HG02943 (cell line): ENCODE measurements around the gene ZNF716.
"Not testable (repeated sequence)": the region's sequence is repeated elsewhere in the genome, so short reads cannot be mapped to it uniquely, and the experiment has no call there.

Source experiments
- ATAC-seq: cut with Tn5 transposase; IDR thresholded peaks from one replicate; pipeline ENCODE4 v1.9.1; 2021; ENCODE audit warnings: mild to moderate bottlenecking, low read depth, moderate library complexity; ENCODE audit not compliant: unreplicated experiment

Gene ZNF716

DNA sequence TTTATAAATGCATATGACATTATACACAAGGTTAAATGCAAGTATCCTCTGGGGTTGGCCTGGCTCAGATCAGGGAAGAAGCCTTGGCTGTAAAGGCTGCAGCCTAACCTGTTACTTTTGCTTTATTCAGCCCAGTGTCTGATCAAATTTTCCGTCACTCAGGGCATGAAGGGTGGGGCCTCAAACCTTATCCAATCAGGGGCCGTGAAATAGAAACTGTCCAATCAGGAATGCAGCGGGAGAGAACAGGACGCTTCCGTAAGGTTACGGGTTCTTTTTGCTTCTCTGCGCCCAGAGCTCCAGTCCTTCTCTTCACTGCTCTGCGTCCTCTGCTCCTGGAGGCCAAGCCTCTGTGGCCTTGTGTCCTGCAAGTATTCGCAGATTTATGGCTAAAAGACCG, at the start of gene ZNF716:
TSS of gene ZNF716 (plus strand) at position 274 of the 400 bp plus-strand sequence. CDS start at position 386, 112 bp downstream.
- no peak for ATAC-seq

DNA sequence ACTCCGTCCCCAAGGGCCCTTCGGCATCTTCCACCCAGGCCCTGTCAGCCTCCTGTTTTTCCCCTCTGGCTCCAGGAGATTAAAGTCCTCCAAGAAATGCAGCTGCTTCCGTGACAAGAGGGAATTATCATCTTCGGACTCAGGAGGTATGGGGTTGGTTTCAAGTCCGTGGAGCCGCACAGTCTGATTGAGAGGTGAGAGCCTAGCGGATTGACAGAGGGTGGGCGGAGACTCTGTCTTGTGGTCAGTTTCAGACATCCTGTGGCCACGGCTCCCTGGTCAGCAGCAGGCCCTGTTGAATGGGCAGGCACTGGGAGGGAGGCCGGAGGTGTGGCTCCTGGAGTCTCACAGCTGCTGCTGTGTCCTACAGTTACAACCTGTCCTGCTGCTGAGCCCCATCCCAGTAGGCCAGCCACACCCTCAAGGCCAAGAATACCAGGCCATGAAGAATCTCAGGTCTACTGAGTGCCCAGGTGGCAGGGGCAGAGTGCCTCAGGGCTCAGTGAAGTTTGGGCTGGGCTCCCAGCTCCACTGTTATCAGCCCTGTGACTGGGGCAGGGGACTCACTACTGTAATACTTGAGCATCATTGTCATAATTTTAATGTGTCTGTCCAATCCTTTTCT, 49.3 kb upstream of the ZNF716 start:
- no peak for ATAC-seq

GRCh38 chr7:57403051-57403450, 46.9 kb upstream of the ZNF716 start:
- not testable (repeated sequence) for ATAC-seq

GRCh38 chr7:57403601-57404342, 46.2 kb upstream of the ZNF716 start:
- no peak for ATAC-seq

DNA sequence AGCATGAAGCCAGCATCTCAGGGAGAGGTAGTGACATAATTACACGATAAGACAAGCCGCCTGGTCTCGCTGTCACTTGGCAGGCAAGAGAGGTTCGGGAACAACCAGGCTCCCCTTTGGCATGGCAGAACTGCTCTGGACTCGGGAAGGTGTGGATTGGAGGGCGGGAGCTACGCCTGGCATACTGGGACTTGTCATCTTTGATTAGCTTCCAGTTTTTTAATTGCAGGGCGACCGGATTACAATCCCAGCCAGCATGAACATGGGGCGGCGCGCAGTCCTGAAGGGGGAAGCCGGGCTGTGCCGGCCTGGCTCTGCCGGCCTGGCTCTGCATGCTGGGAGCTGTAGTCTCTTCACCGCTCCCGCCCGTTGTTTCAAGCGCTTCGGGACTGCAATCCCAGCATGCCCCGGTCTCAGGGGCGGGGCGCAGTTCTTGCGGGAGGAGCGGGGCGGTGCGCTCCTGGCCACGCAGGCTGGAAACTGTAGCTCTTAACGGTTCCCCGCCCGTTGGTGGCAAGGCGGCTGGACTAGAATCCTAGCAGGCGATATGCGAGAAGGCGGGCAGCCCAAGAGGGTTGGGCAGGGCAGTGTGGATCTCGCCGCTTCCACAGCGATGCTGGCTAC, 45.5 kb upstream of the ZNF716 start:
- ATAC-seq: no peak

DNA sequence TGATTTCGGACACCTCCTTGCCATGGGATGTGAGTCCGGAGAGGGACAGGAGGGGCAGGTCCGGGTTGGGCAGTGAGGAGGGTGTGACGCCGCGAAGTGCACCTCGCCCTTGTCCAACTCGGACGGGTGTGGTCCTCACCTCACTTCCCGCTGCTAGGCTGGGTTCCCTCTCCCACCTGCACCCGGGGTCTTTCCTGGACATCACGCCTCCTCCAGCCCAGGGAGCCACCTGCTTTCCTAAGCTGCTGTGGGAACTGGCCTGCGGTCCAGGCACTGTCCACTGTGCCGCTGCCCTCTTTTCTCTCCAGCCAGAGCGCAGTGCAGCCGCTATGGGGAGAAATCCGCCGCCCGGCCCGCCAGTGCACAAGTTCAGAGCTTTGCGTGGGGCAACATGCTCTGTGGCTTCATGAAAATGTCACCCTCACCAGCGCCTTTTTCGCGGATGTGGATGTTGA, 45.0 kb upstream of the ZNF716 start:
- no peak for ATAC-seq

DNA sequence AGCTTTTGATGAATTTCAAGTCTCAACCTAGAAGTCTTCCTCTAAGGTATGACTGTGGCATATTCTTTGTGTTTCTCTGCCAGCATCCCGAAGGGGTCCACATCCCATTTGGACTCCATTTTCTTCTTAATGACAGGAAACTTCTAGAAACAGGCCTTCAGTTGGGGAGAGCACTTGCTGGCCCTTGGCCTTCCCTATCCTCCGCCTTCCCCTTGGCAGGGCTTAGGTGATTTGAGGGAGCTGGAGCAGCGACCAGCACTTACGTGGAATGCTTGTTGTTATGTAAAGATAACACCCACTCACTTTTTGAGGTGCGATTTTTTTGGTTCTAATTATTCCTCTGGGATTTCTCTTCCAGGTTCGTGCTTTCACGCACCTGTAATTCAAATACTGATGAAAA, 42.9 kb upstream of the ZNF716 start:
- no peak for ATAC-seq

DNA sequence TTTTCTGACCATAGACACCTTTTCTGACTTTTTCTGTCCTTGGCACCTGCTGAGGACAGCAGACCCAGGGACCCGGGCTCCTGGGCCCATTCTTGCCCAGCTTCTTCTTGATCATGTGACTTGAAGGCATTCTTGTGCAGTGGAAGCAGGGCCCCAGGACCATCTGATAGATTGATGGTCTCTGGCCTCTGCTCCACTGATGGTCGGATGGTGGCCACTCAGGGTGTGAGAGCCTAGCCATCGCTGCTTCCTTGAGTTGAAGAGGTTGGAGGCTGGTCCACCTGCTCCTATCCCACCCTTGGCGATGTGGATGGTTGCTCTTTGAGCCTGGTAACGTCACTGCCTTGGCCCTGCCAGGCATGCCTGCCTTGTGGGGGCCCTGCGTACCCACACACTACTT, 37.8 kb upstream of the ZNF716 start:
- ATAC-seq: no peak

GRCh38 chr7:57412618-57413017, 37.4 kb upstream of the ZNF716 start:
- ATAC-seq: no peak

- ATAC-seq: no peak
Measured at GRCh38 chr7:57413529-57414398, 36.2 kb upstream of the ZNF716 start.

GRCh38 chr7:57414415-57414814, 35.6 kb upstream of the ZNF716 start:
- ATAC-seq: no peak

- ATAC-seq: no peak
Measured at GRCh38 chr7:57414852-57415251, 35.1 kb upstream of the ZNF716 start.

DNA sequence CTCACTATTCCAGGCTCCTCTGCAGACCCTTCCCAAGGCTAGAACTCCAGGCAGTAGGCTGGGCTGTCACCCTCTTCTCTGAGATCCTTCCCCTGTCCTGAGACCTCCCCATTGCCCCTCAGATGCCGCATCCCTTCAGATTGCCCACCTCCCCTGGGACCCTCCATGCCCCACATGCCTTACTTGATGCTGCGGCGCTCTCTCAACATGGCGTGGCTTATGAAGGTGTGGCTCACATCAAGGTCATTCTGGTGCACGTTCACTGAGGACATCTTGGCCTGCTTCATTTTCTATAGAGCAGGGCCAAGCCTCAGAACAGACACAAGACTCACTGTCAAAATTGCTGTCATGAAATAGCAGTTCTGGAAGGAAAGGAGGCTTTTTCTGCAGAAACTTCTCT, 34.7 kb upstream of the ZNF716 start:
- ATAC-seq: no peak

DNA sequence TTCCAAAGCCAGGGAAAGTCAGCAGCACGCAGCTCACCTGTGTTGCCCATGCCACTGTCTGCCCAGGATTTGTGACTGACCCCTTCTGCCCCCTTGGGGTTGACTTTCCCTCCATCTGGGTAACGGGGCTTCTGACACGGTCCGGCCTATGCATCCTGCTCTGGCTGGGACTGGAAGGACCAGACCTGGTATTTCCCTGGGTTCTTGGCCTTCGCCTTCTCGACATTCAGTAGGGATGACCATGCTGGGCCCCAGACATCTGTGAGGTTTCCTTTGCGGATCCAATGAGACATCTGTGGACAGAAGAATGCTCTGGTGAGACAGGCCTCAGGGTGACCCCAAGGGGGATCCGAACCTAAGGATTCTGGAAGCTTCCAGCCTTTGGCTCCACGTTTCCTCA, 34.2 kb upstream of the ZNF716 start:
- no peak for ATAC-seq

DNA sequence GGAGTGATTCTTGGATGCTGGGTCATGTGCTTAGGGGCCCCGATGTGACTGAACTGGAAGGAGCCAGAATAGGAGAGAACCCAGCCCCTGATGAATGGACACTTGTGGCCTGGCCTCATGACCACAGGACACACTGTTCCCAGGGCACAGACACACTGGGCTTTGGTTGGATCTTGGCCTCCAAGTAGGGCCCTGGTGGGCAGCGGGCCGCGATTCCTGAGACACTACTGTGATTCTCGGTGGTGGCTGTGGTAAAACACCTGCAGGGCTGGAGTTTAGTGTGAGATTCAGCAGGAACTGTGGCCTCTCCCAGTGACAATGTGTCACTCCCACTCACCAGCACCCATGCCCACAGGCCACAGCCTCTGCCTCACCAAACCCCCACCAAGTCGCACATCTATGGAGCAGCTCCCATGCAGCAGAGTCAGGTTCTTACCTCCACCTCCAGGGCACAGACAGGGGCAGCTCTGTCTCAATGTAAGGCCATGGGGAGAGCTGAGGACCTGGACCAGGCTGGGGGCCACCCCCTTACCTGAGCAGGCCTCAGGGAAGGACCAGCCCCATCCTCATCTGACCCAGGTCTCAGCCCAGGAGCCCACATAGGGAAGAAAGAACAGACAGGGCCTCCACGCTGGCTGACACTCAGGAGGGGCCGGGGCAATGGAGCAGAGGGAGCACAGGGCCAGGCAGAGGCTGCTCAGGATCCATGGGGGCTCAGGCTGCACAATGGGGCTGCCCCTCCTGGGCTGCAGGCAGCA, 33.2 kb upstream of the ZNF716 start:
- no peak for ATAC-seq

GRCh38 chr7:57417736-57418135, 32.2 kb upstream of the ZNF716 start:
- ATAC-seq: no peak

GRCh38 chr7:57423768-57424167, 26.2 kb upstream of the ZNF716 start:
- ATAC-seq: no peak

DNA sequence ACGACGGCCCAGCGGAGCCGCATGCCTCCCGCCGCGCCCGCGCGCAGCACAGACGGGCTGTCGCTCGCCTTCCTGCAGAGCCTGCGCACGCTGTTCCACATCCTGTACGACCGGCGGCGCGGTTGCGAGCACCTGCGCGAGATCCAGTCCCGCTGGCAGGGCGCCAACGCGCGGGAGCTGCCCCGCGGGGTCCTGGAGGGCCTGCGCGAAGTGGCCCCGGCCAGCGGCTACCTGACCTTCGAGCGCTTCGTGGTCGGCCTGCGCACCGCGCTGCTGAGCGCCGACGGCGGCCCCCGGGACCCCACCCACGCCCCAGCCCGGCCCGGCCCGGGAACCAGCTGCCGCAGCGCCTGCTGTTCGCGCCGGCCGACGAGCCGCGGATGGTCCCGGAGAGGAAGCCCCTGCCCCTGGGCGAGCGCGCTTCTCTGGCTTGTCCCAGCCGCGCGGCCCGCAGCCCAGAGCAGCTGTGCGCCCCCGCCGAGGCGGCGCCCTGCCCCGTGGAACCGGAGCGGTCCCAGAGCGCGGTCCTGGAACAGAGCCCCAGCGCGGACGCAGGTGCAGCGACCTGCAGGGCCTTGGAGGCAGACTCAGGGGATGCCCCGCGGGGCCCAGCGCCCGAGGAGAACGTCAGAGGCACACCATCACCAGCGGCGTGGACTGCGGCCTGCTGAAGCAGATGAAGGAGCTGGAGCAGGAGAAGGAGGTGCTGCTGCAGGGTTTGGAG, 25.3 kb upstream of the ZNF716 start:
- ATAC-seq: no peak

DNA sequence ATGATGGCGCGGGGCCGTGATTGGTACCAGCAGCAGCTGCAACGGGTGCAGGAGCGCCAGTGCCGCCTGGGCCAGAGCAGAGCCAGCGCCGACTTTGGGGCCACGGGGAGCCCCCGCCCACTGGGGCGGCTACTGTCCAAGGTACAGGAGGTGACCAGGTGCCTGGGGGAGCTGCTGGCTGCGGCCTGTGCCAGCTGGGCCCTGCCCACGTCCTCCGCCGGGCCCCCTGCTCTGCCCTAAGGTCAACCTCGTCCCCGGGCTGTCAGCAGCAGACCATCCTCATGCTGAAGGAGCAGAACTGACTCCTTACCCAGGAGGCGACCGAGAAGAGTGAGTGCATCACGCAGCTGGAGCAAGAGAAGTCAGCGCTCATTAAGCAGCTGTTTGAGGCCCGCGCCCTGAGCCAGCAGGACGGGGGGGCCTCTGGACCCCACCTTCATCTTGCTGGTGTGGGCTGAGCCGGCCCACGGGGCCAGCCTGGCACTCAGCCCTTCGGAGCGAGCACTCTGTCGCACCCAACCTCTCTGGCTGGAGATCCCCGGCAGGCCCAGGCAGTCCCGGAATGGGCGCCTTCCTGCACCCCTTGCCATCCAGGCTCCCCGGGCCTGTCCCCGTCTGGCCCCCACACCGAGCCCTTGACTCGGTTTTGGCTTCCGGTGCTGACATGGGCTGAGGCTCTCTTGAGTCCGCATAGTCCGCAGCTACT, 24.6 kb upstream of the ZNF716 start:
- no peak for ATAC-seq
